Measurements from ENCODE around the gene CLPSL2. TPM values are rescaled to one million over a fixed set of nuclear protein-coding genes. Genes with fewer than 3 reads are reported as not detected.

CLPSL2 gene
- total RNA-seq, 1 donor from 2014 or later: not detected

GRCh38 chr6:35804996-35805736 is 28.8 kb downstream of the CLPSL2 start, which contains the start of gene LHFPL5:
Gene LHFPL5, plus strand, starts transcription at chr6:35805352. Its CDS starts 319 bp downstream, at chr6:35805671.
- TF ChIP-seq CTCF (IDR thresholded peaks at IDR 0.05; ENCODE audit: insufficient read depth, low read length, severe bottlenecking): no peak
- FAIRE-seq (no peak), DNase-seq (ENCODE audit: low read depth) (no peak)
- H3K27me3 ChIP-seq (ENCODE audit: control insufficient read depth, insufficient read depth, low read length): no peaks in the 10 kb centered on the region
- H3K4me3 ChIP-seq (ENCODE audit: low read depth, low read length): no peak within 1 kb of the TSS
- no peaks in the 10 kb centered on the region for H3K36me3 ChIP-seq (ENCODE audit: control insufficient read depth, insufficient read depth, low read length)

GRCh38 chr6:35808688-35809087 is 32.3 kb downstream of the CLPSL2 start:
- no peak for FAIRE-seq
- no peak overlapping the region for H3K4me3 ChIP-seq (ENCODE audit: low read depth, low read length)
- no peak for TF ChIP-seq CTCF (IDR thresholded peaks at IDR 0.05; ENCODE audit: insufficient read depth, low read length, severe bottlenecking)
- no peaks in the 10 kb centered on the region for H3K27me3 ChIP-seq (ENCODE audit: control insufficient read depth, insufficient read depth, low read length)
- DNase-seq (ENCODE audit: low read depth): no peak
- H3K36me3 ChIP-seq (ENCODE audit: control insufficient read depth, insufficient read depth, low read length): no peaks in the 10 kb centered on the region

- no peak for TF ChIP-seq CTCF (IDR thresholded peaks at IDR 0.05; ENCODE audit: insufficient read depth, low read length, severe bottlenecking)
- Histone ChIP-seq H3K27me3 (ENCODE audit: control insufficient read depth, insufficient read depth, low read length) (no peaks in the 10 kb centered on the region), H3K36me3 (ENCODE audit: control insufficient read depth, insufficient read depth, low read length) (no peaks in the 10 kb centered on the region), H3K4me3 (ENCODE audit: low read depth, low read length) (no peak overlapping the region)
- FAIRE-seq (no peak), DNase-seq (ENCODE audit: low read depth) (no peak)
These were observed 33.4 kb downstream of the CLPSL2 start for GRCh38 chr6:35809809-35810208.

GRCh38 chr6:35810971-35811698 is 34.7 kb downstream of the CLPSL2 start:
- Histone ChIP-seq H3K36me3 (ENCODE audit: control insufficient read depth, insufficient read depth, low read length) (no peaks in the 10 kb centered on the region), H3K4me3 (ENCODE audit: low read depth, low read length) (no peak overlapping the region), H3K27me3 (ENCODE audit: control insufficient read depth, insufficient read depth, low read length) (no peaks in the 10 kb centered on the region)
- DNase-seq (ENCODE audit: low read depth): peak; percentile 99
- FAIRE-seq: peak; percentile 98
- TF ChIP-seq CTCF (IDR thresholded peaks at IDR 0.05; ENCODE audit: insufficient read depth, low read length, severe bottlenecking): no peak

- no peak overlapping the region for H3K4me3 ChIP-seq (ENCODE audit: low read depth, low read length)
- no peaks in the 10 kb centered on the region for H3K36me3 ChIP-seq (ENCODE audit: control insufficient read depth, insufficient read depth, low read length)
- no peaks in the 10 kb centered on the region for H3K27me3 ChIP-seq (ENCODE audit: control insufficient read depth, insufficient read depth, low read length)
- no peak for TF ChIP-seq CTCF (IDR thresholded peaks at IDR 0.05; ENCODE audit: insufficient read depth, low read length, severe bottlenecking)
- FAIRE-seq (no peak), DNase-seq (ENCODE audit: low read depth) (no peak)
These were observed 35.2 kb downstream of the CLPSL2 start for GRCh38 chr6:35811699-35811995.
